ENCODE results near the gene MEN1. TPM values are rescaled to one million over a fixed set of nuclear protein-coding genes. Genes with fewer than 3 reads are reported as not detected.

Gene MEN1
- total RNA-seq, 1 experiment from 2014 or later = 40.0 TPM

DNA sequence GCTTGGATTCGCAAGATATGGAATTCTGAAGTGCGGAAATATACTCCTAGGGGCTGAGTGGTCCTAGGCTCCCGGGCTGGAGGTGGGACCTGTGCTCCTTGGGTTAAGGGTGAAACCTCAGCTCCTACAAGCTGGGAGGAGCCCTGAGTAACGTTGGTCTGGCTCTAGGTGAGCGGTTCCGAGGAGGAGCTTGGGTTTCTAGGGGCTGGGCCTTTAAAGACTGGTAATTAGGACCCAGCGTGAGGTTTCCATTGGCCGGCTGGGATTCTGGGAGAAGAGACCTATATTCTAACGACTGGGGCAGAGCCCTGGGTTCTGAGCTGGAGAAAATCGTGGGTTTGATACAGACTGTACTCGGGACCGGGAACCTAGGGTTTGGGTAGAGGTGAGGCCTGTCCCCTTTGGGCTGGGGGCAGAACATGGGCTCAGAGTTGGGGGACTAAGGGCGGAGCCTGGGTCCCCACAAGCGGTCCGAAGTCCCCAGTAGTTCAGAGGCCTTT lies 6.5 kb downstream of the MEN1 start:
- peak; percentile 86 for DNase-seq
- Histone ChIP-seq H3K36me3 (replicated peaks; ENCODE audit: control insufficient read depth, insufficient read depth, low read length) (peaks cover 17% of the 10 kb centered on the region), H3K4me3 (ENCODE audit: insufficient read depth, low read depth, low read length) (peak overlapping the region; percentile 63), H3K27me3 (ENCODE audit: control insufficient read depth, insufficient read depth, low read length) (no peaks in the 10 kb centered on the region)

- peak; percentile 100 for DNase-seq
- peak within 1 kb of the TSS; percentile 63 for H3K4me3 ChIP-seq (ENCODE audit: insufficient read depth, low read depth, low read length)
- H3K36me3 ChIP-seq (replicated peaks; ENCODE audit: control insufficient read depth, insufficient read depth, low read length) = peaks cover 17% of the 10 kb centered on the region
- H3K27me3 ChIP-seq (ENCODE audit: control insufficient read depth, insufficient read depth, low read length) = no peaks in the 10 kb centered on the region
Measured at GRCh38 chr11:64803158-64803845, 7.0 kb downstream of the MEN1 start, which contains the start of gene MAP4K2. Gene MAP4K2, minus strand, starts transcription at chr11:64803214. Its CDS starts 65 bp downstream, at chr11:64803149.

DNA sequence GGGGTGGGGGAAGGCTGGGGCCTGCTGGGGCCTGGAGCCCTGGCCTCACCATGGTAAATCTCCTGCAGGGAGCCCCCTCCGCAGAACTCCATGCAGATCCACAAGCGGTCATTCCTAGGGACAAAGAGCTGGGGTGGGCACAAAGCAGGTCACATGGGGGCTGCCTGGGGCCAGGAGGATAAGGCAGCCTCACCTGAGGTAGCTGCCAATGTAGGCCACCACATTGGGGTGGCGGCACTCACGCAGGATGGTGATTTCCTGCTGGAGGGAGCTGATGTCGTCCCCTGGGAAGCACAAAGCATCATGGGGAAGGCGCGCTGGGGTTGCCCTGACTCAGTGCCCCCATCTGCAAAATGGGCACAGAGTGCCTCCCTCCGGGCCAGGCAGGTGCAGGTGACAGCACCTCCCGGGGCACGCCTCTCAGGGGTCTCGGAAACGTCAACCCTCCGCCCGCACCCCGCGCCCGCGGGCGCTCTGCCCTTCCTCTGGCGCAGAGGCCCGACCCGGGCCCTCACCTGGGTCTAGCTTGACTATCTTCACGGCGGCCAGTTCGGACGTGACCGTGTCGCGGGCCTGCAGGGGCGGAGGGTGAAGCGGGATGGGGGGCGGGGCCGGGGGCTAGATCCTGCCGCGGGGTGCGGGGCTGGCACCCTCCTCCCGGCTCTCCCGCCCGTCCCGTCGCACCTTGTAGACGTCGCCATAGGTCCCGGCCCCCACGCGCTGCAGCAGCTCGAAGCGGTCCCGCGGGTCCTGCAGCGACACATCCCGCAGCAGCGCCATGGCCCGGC lies 7.8 kb downstream of the MEN1 start:
- H3K36me3 ChIP-seq (replicated peaks; ENCODE audit: control insufficient read depth, insufficient read depth, low read length) = peaks cover 13% of the 10 kb centered on the region
- no peaks in the 10 kb centered on the region for H3K27me3 ChIP-seq (ENCODE audit: control insufficient read depth, insufficient read depth, low read length)
- peak overlapping the region; percentile 63 for H3K4me3 ChIP-seq (ENCODE audit: insufficient read depth, low read depth, low read length)
- peak; percentile 68 for DNase-seq

DNA sequence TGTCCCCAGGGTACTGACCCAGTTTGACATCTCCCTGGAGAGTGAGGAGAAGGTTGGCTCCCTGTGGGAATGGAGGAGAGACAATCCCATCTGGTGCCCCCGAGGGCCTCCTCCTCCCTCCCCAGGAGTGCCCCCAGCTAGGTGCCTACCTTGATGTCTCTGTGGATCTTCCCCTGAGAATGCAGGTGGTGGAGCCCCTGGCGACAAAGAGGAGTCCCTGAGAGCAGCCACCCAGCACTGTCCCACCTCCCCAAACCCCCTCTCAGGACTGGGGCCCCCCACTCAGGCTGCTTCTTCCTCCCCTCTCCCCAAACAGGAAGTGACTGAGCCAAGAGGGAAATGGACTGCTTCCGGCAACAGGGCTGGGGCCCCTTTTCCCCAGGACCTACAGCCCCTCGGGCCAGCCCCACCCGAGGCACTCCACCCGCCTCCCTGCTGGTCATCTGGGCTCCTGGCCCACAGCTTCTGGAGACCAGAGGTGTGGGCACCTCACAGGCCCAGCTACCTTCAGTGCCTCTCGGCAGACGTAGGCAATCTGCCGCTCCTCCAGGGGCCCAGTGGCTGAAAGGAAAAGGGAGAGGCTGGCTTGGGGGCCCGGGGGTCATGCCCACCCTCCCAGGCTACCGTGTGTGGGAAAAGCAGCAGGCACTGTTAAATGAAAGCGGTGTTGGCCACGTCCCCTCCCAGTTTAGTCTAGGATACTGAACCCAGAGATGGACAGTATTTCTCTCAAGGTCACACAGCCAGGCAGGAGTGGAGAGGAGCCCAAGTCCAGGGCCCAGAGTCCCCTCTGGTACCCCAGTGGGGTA lies 8.6 kb downstream of the MEN1 start:
- Histone ChIP-seq H3K4me3 (ENCODE audit: insufficient read depth, low read depth, low read length) (no peak overlapping the region), H3K36me3 (replicated peaks; ENCODE audit: control insufficient read depth, insufficient read depth, low read length) (peaks cover 9% of the 10 kb centered on the region), H3K27me3 (ENCODE audit: control insufficient read depth, insufficient read depth, low read length) (no peaks in the 10 kb centered on the region)
- DNase-seq = peak; percentile 50

DNA sequence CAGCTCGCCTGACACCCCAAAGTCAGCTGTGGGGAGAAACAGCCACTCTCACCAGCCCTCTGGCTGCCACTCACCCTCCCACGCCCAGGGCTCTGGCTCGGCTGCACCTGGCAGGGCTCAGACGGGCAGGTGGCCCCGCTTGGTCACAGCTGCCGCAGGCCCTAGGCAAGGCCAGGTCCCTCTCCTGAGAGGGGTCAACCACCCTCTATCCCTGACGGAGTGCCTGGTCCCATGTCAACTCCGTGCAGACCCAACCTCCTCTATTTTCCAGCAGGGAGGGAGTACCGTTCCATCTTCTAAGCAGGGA lies 9.2 kb downstream of the MEN1 start:
- Histone ChIP-seq H3K4me3 (ENCODE audit: insufficient read depth, low read depth, low read length) (no peak overlapping the region), H3K36me3 (replicated peaks; ENCODE audit: control insufficient read depth, insufficient read depth, low read length) (peaks cover 5% of the 10 kb centered on the region), H3K27me3 (ENCODE audit: control insufficient read depth, insufficient read depth, low read length) (no peaks in the 10 kb centered on the region)
- peak; percentile 37 for DNase-seq

GRCh38 chr11:64800303-64801157 lies 9.8 kb downstream of the MEN1 start:
- Histone ChIP-seq H3K4me3 (ENCODE audit: insufficient read depth, low read depth, low read length) (no peak overlapping the region), H3K27me3 (ENCODE audit: control insufficient read depth, insufficient read depth, low read length) (no peaks in the 10 kb centered on the region), H3K36me3 (replicated peaks; ENCODE audit: control insufficient read depth, insufficient read depth, low read length) (peaks cover 3% of the 10 kb centered on the region)
- peak; percentile 33 for DNase-seq

DNA sequence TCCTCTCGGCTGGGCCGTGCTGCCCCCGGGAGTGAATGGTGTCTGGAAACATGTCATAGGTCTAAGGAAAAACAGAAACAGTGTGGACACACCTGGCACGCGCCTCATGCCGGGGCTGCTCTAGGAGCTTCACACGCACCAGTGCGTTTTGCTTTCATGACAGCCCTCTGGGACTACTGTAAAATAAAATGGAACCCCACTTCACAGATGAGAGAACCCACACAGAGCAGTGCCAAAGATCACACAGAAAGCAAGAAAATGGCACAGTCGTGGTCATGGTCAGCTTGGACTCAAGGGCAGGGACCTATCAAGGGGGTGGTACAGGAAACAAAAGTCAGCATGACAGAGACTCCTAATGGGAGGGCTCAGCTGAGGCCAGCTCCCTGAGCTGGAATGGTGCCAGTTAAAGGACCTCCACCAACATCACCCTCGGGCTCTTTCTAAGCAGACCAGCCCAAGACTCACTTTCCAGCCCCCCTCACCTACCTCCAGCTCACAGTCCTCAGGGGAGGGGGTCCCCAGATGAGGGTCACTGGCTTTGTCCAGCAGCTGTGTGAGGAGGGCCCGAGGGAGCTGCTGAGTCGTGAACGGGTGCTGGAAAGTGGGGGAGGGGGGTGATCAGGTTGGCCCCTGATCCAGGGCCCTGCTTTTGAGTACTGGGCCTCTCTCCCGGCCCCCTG lies 10.6 kb downstream of the MEN1 start:
- H3K27me3 ChIP-seq (ENCODE audit: control insufficient read depth, insufficient read depth, low read length) = no peaks in the 10 kb centered on the region
- H3K4me3 ChIP-seq (ENCODE audit: insufficient read depth, low read depth, low read length) = no peak overlapping the region
- H3K36me3 ChIP-seq (replicated peaks; ENCODE audit: control insufficient read depth, insufficient read depth, low read length) = peaks cover 2% of the 10 kb centered on the region
- DNase-seq = peak; percentile 33

DNA sequence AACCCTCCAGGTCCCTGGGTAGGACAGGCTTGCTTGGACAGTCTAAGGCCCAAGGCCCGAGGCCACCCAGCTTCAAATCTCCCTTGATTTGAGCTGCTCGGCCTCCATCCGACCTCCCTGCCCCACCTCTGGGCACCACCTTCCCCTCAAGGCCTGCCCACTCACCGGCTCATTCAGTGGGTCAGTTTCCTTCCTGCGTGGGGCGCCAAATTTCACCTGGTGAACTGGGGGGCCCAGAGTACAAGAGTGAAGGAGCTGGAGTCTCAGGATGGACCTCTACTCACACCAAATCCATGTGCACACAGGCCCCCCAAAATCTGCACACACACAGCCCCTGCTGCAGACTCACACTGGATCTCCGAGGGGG lies 11.1 kb downstream of the MEN1 start:
- DNase-seq = peak; percentile 32
- Histone ChIP-seq H3K4me3 (ENCODE audit: insufficient read depth, low read depth, low read length) (no peak overlapping the region), H3K36me3 (replicated peaks; ENCODE audit: control insufficient read depth, insufficient read depth, low read length) (peaks cover 2% of the 10 kb centered on the region), H3K27me3 (ENCODE audit: control insufficient read depth, insufficient read depth, low read length) (no peaks in the 10 kb centered on the region)

DNA sequence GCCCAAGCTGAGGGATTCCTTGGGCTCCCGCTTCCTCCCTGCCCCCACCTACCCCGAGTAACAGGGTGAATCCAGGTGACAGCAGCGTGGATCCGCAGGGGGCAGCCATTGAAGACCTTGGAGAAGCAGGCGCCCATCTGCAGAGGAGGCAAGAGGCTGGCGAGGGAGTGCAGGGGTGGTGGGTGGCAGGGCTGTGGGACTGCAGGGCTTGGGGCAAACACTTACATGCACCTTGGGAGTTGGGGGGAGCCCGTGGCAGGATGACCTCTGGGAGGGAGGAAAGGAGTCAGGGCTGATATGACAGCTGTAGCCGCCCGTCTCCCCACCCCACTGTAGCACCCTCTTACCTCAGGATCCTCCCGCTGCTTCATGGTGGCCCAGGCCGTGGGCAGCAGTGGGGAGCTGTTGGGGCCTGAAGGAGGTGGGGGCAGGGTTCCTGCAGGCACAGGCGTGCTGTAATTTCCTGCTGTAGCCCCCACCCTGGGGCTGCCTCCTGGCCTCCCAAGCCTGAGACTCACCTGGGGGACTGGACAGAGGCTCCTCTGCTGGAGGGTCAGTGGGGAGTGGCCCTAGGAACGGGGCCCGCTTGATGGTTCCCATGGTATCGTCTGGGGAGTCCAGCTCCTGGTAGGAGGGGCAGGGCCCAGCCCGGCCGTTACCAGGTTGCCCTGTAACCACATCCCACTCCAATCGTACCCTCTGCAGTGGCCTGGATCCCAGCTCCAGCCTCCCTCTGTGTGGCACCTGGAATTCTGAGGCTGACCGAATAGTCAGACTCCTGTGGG lies 13.4 kb downstream of the MEN1 start:
- peaks cover 2% of the 10 kb centered on the region for H3K36me3 ChIP-seq (replicated peaks; ENCODE audit: control insufficient read depth, insufficient read depth, low read length)
- no peaks in the 10 kb centered on the region for H3K27me3 ChIP-seq (ENCODE audit: control insufficient read depth, insufficient read depth, low read length)
- DNase-seq = peak; percentile 39
- H3K4me3 ChIP-seq (ENCODE audit: insufficient read depth, low read depth, low read length) = no peak overlapping the region

DNA sequence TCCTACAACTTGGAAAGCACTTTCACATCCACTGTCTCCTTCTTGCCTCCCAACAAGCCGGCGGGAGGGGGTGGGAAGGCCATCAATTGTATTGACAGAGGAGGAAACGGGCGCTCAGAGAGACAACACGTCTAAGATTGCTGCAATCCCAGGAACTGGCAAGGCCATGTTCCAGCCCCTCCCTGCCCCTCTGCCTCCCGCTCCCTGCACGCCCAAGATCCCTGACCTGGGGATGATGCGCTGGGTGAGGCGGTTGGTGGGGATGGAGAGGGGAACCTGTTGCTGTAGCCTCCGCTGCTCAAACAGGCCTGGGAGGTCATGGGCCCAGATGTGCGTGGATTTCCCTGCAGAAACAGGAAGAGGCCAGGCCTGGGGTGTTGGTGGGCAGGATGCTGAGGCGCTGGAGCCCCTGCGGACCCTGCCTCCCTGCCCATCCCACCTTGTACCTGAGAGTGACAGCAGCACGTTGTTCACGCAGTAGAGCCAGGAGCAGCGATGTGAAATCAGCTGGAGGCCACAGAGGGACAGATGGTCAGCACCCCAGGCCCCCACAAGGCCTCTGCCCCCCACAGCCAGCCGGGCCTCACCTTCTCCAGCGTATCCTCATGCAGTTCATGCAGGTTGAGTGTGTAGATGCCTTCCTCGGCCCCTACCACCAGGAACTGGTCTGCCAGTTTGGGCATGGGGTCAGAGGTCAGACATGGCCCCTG lies 14.1 kb downstream of the MEN1 start:
- Histone ChIP-seq H3K4me3 (ENCODE audit: insufficient read depth, low read depth, low read length) (no peak overlapping the region), H3K36me3 (replicated peaks; ENCODE audit: control insufficient read depth, insufficient read depth, low read length) (peaks cover 2% of the 10 kb centered on the region), H3K27me3 (ENCODE audit: control insufficient read depth, insufficient read depth, low read length) (no peaks in the 10 kb centered on the region)
- DNase-seq = no peak

GRCh38 chr11:64794526-64794925 lies 15.8 kb downstream of the MEN1 start:
- no peak for DNase-seq
- Histone ChIP-seq H3K27me3 (ENCODE audit: control insufficient read depth, insufficient read depth, low read length) (no peaks in the 10 kb centered on the region), H3K36me3 (replicated peaks; ENCODE audit: control insufficient read depth, insufficient read depth, low read length) (peaks cover 2% of the 10 kb centered on the region), H3K4me3 (ENCODE audit: insufficient read depth, low read depth, low read length) (no peak overlapping the region)

GRCh38 chr11:64793271-64794160 lies 16.8 kb downstream of the MEN1 start:
- Histone ChIP-seq H3K27me3 (ENCODE audit: control insufficient read depth, insufficient read depth, low read length) (no peaks in the 10 kb centered on the region), H3K36me3 (replicated peaks; ENCODE audit: control insufficient read depth, insufficient read depth, low read length) (no peaks in the 10 kb centered on the region; the same call in none of the 2 replicates), H3K4me3 (ENCODE audit: insufficient read depth, low read depth, low read length) (no peak overlapping the region)
- peak; percentile 25 for DNase-seq
